Right lobe of liver (tissue), 6 donors: ENCODE data around the gene RASA2. TPM values are rescaled to one million over a fixed set of nuclear protein-coding genes. Genes with fewer than 3 reads are reported as not detected.

ENCODE experiments used
- ATAC-seq, 4 donors: fragments of 200-7000 bp; cut with Tn5 transposase; one replicate each; pipeline ENCODE4 v1.9.1; 2020; ENCODE audit warnings: mild to moderate bottlenecking in 4 of 4, moderate library complexity in 4 of 4
- DNase-seq, 3 donors: peaks; one replicate each; pipeline ENCODE4 v3.0.0-alpha.2; 2020
- H3K27ac ChIP-seq, 3 donors: fragments of 200-600 bp; one replicate each; pipeline ENCODE4 v1.8.0; 2022
- H3K27me3 ChIP-seq, 2 donors: fragments of 200-600 bp; one replicate each; pipeline ENCODE4 v1.8.0; 2022
- H3K36me3 ChIP-seq, 4 donors: fragments of 200-600 bp; sonication (generic) in 1 of 4; one replicate each; pipeline versions ENCODE4 v1.5.1 to v1.8.0; 2017 to 2022; ENCODE audit warnings: control low read depth in 1 of 4
- H3K4me1 ChIP-seq, 4 donors: fragments of 200-600 bp; sonication (generic) in 1 of 4; one replicate each; pipeline versions ENCODE4 v1.5.1 to v1.8.0; 2017 to 2022; ENCODE audit warnings: control low read depth in 1 of 4
- H3K4me3 ChIP-seq, 3 donors: fragments of 200-600 bp; one replicate each; pipeline ENCODE4 v1.8.0; 2022
- H3K9me3 ChIP-seq, 4 donors: fragments of 200-600 bp; sonication (generic) in 1 of 4; one replicate each; pipeline versions ENCODE4 v1.5.1 to v1.8.0; 2017 to 2022; ENCODE audit warnings: control low read depth in 1 of 4
- POLR2A ChIP-seq: fragments of 450-650 bp; IDR thresholded peaks from one replicate; pipeline ENCODE4 v1.6.1; 2017; ENCODE audit warnings: antibody characterized with exemption, mild to moderate bottlenecking
- WGBS: methylation state at CpG from one replicate; pipeline ENCODE4 v1.1.6; 2018; ENCODE audit warnings: low coverage, low lambda C conversion rate; ENCODE audit not compliant: insufficient coverage; ENCODE audit errors: missing lambda C conversion rate; 5-methylcytosine and 5-hydroxymethylcytosine counted together
- intact Hi-C, 2 donors: fragments of 100-400 bp; cut with DNase I; formaldehyde crosslinking; loops; one replicate each; pipeline versions ENCODE4 v1.11.2 to v1.14.1; 2022
- total RNA-seq, 6 experiments: library from RNA; depleted of rRNA in 2 of 6; stranded (reverse); fragments of >200 nt in 2 of 6; fragmentation: NEBNext Ultra II Directional in 3 of 6; extraction: Animal tissue kit (Norgen Biotek cat#: 25700) in 3 of 6; gene quantifications; one replicate each; pipeline versions ENCODE4 v1.1.0 to v1.2.4, GENCODE V29; 2016 to 2023
- TF ChIP-seq, protein P1 (sequence below), 4 donors: fragments of 200-600 bp in 3 of 4; fragments of 450-650 bp in 1 of 4; IDR thresholded peaks; one replicate each; pipeline versions ENCODE4 v1.5.1 to v1.8.0; 2016 to 2022; ENCODE audit warnings: antibody characterized with exemption in 4 of 4, mild to moderate bottlenecking in 2 of 4
- donor health status: DM: no; HTN: yes; CAD: no.
- donor health status: DM: no; HTN: no; CAD: no.
- donor health status: DM: no; HTN: no; CAD: no.
- donor health status: DM: no; HTN: yes; CAD: no.
- donor health status: DM: no; HTN: yes; CAD: no.

The RASA2 gene
- total RNA-seq, 6 experiments from 2014 or later: 3.5 to 7.9 (median 5.5) TPM

DNA sequence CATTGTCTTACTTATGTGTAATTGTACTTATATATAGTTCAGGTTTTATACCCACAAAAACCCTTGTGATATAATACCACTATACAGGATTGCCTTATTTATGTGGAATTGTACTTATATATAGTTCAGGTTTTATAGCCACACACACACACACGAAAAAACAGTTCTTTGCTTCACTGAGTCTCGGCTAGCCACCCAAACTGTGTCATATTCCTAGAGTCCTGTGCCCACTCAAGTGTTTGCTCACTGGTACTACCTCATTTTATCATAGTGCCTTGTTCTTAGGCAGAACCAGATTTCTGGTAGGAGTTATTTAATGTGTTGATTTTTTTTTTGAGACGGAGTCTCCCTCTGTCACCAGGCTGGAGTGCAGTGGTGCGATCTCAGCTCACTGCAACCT lies 12.5 kb downstream of the RASA2 start:
- Histone ChIP-seq H3K27ac (no peak overlapping the region), H3K9me3 (no peaks in the 10 kb centered on the region), H3K27me3 (no peaks in the 10 kb centered on the region), H3K4me3 (no peak overlapping the region), H3K36me3 (no peaks in the 10 kb centered on the region), H3K4me1 (no peaks in the 10 kb centered on the region)
- ATAC-seq: no peak
- intact Hi-C loops: no loop called here
- TF ChIP-seq, protein P1, sequence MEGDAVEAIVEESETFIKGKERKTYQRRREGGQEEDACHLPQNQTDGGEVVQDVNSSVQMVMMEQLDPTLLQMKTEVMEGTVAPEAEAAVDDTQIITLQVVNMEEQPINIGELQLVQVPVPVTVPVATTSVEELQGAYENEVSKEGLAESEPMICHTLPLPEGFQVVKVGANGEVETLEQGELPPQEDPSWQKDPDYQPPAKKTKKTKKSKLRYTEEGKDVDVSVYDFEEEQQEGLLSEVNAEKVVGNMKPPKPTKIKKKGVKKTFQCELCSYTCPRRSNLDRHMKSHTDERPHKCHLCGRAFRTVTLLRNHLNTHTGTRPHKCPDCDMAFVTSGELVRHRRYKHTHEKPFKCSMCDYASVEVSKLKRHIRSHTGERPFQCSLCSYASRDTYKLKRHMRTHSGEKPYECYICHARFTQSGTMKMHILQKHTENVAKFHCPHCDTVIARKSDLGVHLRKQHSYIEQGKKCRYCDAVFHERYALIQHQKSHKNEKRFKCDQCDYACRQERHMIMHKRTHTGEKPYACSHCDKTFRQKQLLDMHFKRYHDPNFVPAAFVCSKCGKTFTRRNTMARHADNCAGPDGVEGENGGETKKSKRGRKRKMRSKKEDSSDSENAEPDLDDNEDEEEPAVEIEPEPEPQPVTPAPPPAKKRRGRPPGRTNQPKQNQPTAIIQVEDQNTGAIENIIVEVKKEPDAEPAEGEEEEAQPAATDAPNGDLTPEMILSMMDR (IDR thresholded peaks at IDR 0.05): no peak
- no peak for TF ChIP-seq POLR2A
- no peak for DNase-seq
- 84% methylated on average over 2 of the region's 4 CpGs for WGBS

DNA sequence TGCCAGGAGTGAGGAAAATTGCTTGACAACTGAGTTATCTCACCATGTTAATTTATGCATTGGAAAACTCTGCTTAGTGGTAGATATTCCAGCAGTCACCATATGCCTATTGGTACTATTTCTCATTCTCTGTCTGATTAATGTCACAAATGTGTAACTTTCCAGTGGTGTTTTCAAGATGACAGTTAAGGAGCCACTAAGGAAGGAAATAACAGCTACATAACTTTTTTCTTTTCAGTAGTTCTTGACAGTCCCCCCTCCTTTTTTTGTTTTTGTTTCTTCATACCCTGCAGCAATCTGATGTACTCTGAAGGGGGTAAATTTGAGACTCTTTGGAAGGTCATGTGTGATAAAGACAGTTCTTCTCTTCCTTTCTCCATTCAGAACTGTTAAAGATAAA lies 13.1 kb downstream of the RASA2 start:
- H3K36me3 ChIP-seq: no peaks in the 10 kb centered on the region
- H3K27me3 ChIP-seq: no peaks in the 10 kb centered on the region
- no peaks in the 10 kb centered on the region for H3K9me3 ChIP-seq
- H3K27ac ChIP-seq: no peak overlapping the region
- no peak for ATAC-seq
- no peaks in the 10 kb centered on the region for H3K4me1 ChIP-seq
- no peak for DNase-seq
- intact Hi-C loops: no loop called here
- H3K4me3 ChIP-seq: no peak overlapping the region
- TF ChIP-seq, protein P1 (IDR thresholded peaks at IDR 0.05): no peak
- TF ChIP-seq POLR2A: no peak

GRCh38 chr3:141500397-141500796 lies 13.6 kb downstream of the RASA2 start:
- no peak overlapping the region for H3K4me3 ChIP-seq
- no peak for DNase-seq
- WGBS: 91% methylated on average over 1 of the region's 1 CpG
- ATAC-seq: no peak
- intact Hi-C loops: no loop called here
- H3K9me3 ChIP-seq: no peaks in the 10 kb centered on the region
- no peaks in the 10 kb centered on the region for H3K36me3 ChIP-seq
- no peak for TF ChIP-seq POLR2A
- TF ChIP-seq, protein P1 (IDR thresholded peaks at IDR 0.05): no peak
- no peak overlapping the region for H3K27ac ChIP-seq
- H3K27me3 ChIP-seq: no peaks in the 10 kb centered on the region
- no peaks in the 10 kb centered on the region for H3K4me1 ChIP-seq

DNA sequence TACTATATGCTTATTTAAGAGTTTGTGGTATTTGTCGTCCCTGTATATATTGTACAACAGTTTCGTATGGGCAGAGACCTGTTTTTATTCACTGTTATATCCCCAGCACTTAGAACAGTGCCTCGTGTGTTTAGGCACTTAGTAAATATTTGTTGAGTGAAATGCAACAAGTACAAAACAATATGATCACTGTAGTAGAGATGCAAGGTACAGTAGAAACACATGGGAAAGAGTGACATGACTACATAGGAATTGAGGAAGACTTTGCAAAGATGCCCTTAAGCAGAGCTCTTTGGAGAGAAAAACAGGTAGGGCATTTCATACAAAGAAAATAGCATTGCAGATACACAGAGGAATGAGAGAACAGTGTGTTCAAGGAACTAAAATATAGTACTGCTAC lies 18.3 kb downstream of the RASA2 start:
- ATAC-seq: no peak
- no peaks in the 10 kb centered on the region for H3K27me3 ChIP-seq
- H3K9me3 ChIP-seq: no peaks in the 10 kb centered on the region
- H3K4me1 ChIP-seq: no peaks in the 10 kb centered on the region
- 54% methylated on average over 3 of the region's 3 CpGs for WGBS
- no peak for DNase-seq
- no peak for TF ChIP-seq POLR2A
- TF ChIP-seq, protein P1 (IDR thresholded peaks at IDR 0.05): no peak
- no peak overlapping the region for H3K27ac ChIP-seq
- H3K36me3 ChIP-seq: no peaks in the 10 kb centered on the region
- no peak overlapping the region for H3K4me3 ChIP-seq
- intact Hi-C loops: no loop called here

GRCh38 chr3:141506071-141506470 lies 19.2 kb downstream of the RASA2 start:
- WGBS: 92% methylated on average over 3 of the region's 3 CpGs
- no peak for ATAC-seq
- intact Hi-C loops: no loop called here

More at GRCh38 chr3:141506071-141506470, 19.2 kb downstream of the RASA2 start:
- H3K27me3 ChIP-seq: no peaks in the 10 kb centered on the region
- H3K4me3 ChIP-seq: no peak overlapping the region
- H3K4me1 ChIP-seq: no peaks in the 10 kb centered on the region
- H3K27ac ChIP-seq: no peak overlapping the region
- DNase-seq: no peak
- no peaks in the 10 kb centered on the region for H3K9me3 ChIP-seq
- TF ChIP-seq POLR2A: no peak
- TF ChIP-seq, protein P1 (IDR thresholded peaks at IDR 0.05): no peak
- H3K36me3 ChIP-seq: no peaks in the 10 kb centered on the region
